HepG2 (cell line): ENCODE data around the gene LYZL2. TPM values are rescaled to one million over a fixed set of nuclear protein-coding genes. Genes with fewer than 3 reads are reported as not detected.

ENCODE experiments used
- CREB1 ChIP-seq, 2 experiments: fragments of 450-650 bp in 1 of 2; IDR thresholded peaks; 2 replicates each; pipeline ENCODE4 v1.6.1; 2016 to 2017; ENCODE audit warnings: control low read depth in 1 of 2, mild to moderate bottlenecking in 1 of 2, missing compliant biosample characterization in 1 of 2, missing genetic modification characterization in 1 of 2
- EEA1 ChIP-seq: sonication (generic); formaldehyde crosslinking; IDR thresholded peaks from 2 replicates; pipeline ENCODE4 v1.5.1; 2020; ENCODE audit warnings: mild to moderate bottlenecking, missing genetic modification reagents, borderline replicate concordance
- EP300 ChIP-seq, 3 experiments: sonication (generic) in 1 of 3; formaldehyde crosslinking in 1 of 3; IDR thresholded peaks; 2 replicates each; pipeline versions ENCODE4 v1.5.1 to v1.6.1; 2011 to 2020; ENCODE audit warnings: low read depth in 2 of 3, low read length in 2 of 3, borderline replicate concordance in 1 of 3, improper control_type of control experiment in 1 of 3, mild to moderate bottlenecking in 1 of 3, missing genetic modification reagents in 1 of 3, moderate library complexity in 1 of 3
- GABPB1 ChIP-seq: IDR thresholded peaks from 2 replicates; pipeline ENCODE4 v1.6.1; 2016; ENCODE audit warnings: mild to moderate bottlenecking, missing genetic modification reagents, moderate library complexity, missing compliant biosample characterization
- GPN1 ChIP-seq: sonication (generic); formaldehyde crosslinking; IDR thresholded peaks from 2 replicates; pipeline ENCODE4 v1.5.1; 2020; ENCODE audit warnings: missing genetic modification reagents, borderline replicate concordance
- GTF3A ChIP-seq: sonication (generic); formaldehyde crosslinking; conservative IDR thresholded peaks from 2 replicates; pipeline ENCODE4 v1.4.0; 2020; ENCODE audit warnings: mild to moderate bottlenecking, missing genetic modification reagents
- MED1 ChIP-seq: sonication (generic); formaldehyde crosslinking; IDR thresholded peaks from 2 replicates; pipeline ENCODE4 v1.4.0; 2020; ENCODE audit warnings: missing genetic modification reagents
- MIXL1 ChIP-seq: IDR thresholded peaks from 2 replicates; pipeline ENCODE4 v1.6.1; 2016
- MTA1 ChIP-seq: sonication (generic); formaldehyde crosslinking; IDR thresholded peaks from 2 replicates; pipeline ENCODE4 v1.4.0; 2020; ENCODE audit warnings: missing genetic modification reagents, mild to moderate bottlenecking, borderline replicate concordance
- RBAK ChIP-seq: sonication (generic); formaldehyde crosslinking; IDR thresholded peaks from 2 replicates; pipeline ENCODE4 v1.5.1; 2020; ENCODE audit warnings: mild to moderate bottlenecking, missing genetic modification reagents
- RXRB ChIP-seq: IDR thresholded peaks from 2 replicates; pipeline ENCODE4 v1.6.1; 2016; ENCODE audit warnings: borderline replicate concordance, missing genetic modification reagents, missing compliant biosample characterization
- SCMH1 ChIP-seq: sonication (generic); formaldehyde crosslinking; IDR thresholded peaks from 2 replicates; pipeline ENCODE4 v1.9.0; 2021; ENCODE audit warnings: missing genetic modification reagents, mild to moderate bottlenecking, borderline replicate concordance
- SRF ChIP-seq: IDR thresholded peaks from 2 replicates; pipeline ENCODE4 v1.6.1; 2011; ENCODE audit warnings: mild to moderate bottlenecking, low read depth, low read length, moderate library complexity
- ZBTB7B ChIP-seq: sonication (generic); formaldehyde crosslinking; IDR thresholded peaks from 2 replicates; pipeline ENCODE4 v1.4.0; 2020; ENCODE audit warnings: missing genetic modification reagents
- ZFP91 ChIP-seq: sonication (generic); formaldehyde crosslinking; IDR thresholded peaks from 2 replicates; pipeline ENCODE4 v1.9.0; 2022; ENCODE audit warnings: missing genetic modification reagents, mild to moderate bottlenecking, borderline replicate concordance
- ZNF350 ChIP-seq: sonication (generic); formaldehyde crosslinking; IDR thresholded peaks from 2 replicates; pipeline ENCODE4 v1.4.0; 2020; ENCODE audit warnings: mild to moderate bottlenecking, low read depth, missing genetic modification reagents, borderline replicate concordance
- ZNF451 ChIP-seq: sonication (generic); formaldehyde crosslinking; IDR thresholded peaks from 2 replicates; pipeline ENCODE4 v1.5.0; 2020; ENCODE audit warnings: mild to moderate bottlenecking, missing genetic modification reagents
- ZNF569 ChIP-seq: sonication (generic); formaldehyde crosslinking; IDR thresholded peaks from 2 replicates; pipeline ENCODE4 v1.5.0; 2020; ENCODE audit warnings: mild to moderate bottlenecking, missing genetic modification reagents, moderate library complexity, borderline replicate concordance
- ZNF841 ChIP-seq: sonication (generic); formaldehyde crosslinking; IDR thresholded peaks from 2 replicates; pipeline ENCODE4 v1.8.1; 2023; ENCODE audit warnings: missing genetic modification reagents, borderline replicate concordance
- polyA plus RNA-seq, 8 experiments: library from polyadenylated mRNA; depleted of rRNA in 3 of 8; stranded (reverse) in 7 of 8; unstranded in 1 of 8; fragments of >200 nt; fragmentation: Illumina TruSeq in 4 of 8; extraction: Trizol in 4 of 8; gene quantifications; 2 replicates each; pipeline versions ENCODE4 v1.2.1 to v1.2.3, GENCODE V29; 2011 to 2016; ENCODE audit warnings: low read depth in 4 of 8, missing spikeins in 1 of 8, mixed read lengths in 1 of 8; ENCODE audit not compliant: insufficient read depth in 1 of 8
- total RNA-seq, 5 experiments: library from RNA; depleted of rRNA; stranded (reverse); fragments of >200 nt; fragmentation: Illumina TruSeq; extraction: Trizol; gene quantifications; 2 replicates each; pipeline ENCODE4 v1.2.3, GENCODE V29; 2016; ENCODE audit warnings: low read depth in 1 of 5
- TF ChIP-seq, protein P1 (sequence below): IDR thresholded peaks from 2 replicates; pipeline ENCODE4 v1.6.1; 2016
- TF ChIP-seq, protein P2 (sequence below): sonication (generic); formaldehyde crosslinking; IDR thresholded peaks from 2 replicates; pipeline ENCODE4 v1.5.0; 2020; ENCODE audit warnings: missing genetic modification reagents
- TF ChIP-seq, protein P3 (sequence below): IDR thresholded peaks from 2 replicates; pipeline ENCODE4 v1.6.1; 2016; ENCODE audit warnings: low read depth, missing genetic modification reagents, missing compliant biosample characterization

LYZL2 gene
- total and polyA plus RNA-seq, 2 of the 13 experiments (the other 11 are each of a cell fraction or from before 2014, with no cell fraction given), result 0.20 to 0.63 TPM

- TF ChIP-seq CREB1 (IDR thresholded peaks at IDR 0.05) (no peak), CREB1 (CRISPR knock-in tag; IDR thresholded peaks at IDR 0.05) (no peak), SCMH1 (no peak), ZNF569 (CRISPR knock-in tag) (no peak), ZFP91 (CRISPR knock-in tag) (no peak), SRF (no peak), GABPB1 (CRISPR knock-in tag) (peak; percentile 29; the same call in 1 of the 2 replicates), RXRB (CRISPR knock-in tag) (peak; percentile 79; the same call in 1 of the 2 replicates), GPN1 (CRISPR knock-in tag) (no peak), ZBTB7B (0 out of 2 replicates have a peak, but pooled peaks have one; percentile 53), ZNF350 (CRISPR knock-in tag) (no peak), RBAK (CRISPR knock-in tag) (no peak), ZNF451 (no peak), MED1 (CRISPR knock-in tag) (peak; percentile 88), EEA1 (CRISPR knock-in tag) (no peak), ZNF841 (no peak), EP300 (IDR thresholded peaks at IDR 0.05; ENCODE audit: low read depth in 2 of 2, low read length in 2 of 2) (peak in 1 of 2 experiments; percentile 87; a peak in 2 of 4 replicates), EP300 (CRISPR knock-in tag; IDR thresholded peaks at IDR 0.05; ENCODE audit: borderline replicate concordance) (0 out of 2 replicates have a peak, but pooled peaks have one; percentile 47), GTF3A (CRISPR knock-in tag) (no peak), MTA1 (CRISPR knock-in tag) (no peak), MIXL1 (CRISPR knock-in tag) (no peak)
- TF ChIP-seq, protein P1, sequence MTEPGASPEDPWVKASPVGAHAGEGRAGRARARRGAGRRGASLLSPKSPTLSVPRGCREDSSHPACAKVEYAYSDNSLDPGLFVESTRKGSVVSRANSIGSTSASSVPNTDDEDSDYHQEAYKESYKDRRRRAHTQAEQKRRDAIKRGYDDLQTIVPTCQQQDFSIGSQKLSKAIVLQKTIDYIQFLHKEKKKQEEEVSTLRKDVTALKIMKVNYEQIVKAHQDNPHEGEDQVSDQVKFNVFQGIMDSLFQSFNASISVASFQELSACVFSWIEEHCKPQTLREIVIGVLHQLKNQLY (CRISPR knock-in tag), result peak; percentile 57; the same call in 1 of the 2 replicates
- TF ChIP-seq, protein P2, sequence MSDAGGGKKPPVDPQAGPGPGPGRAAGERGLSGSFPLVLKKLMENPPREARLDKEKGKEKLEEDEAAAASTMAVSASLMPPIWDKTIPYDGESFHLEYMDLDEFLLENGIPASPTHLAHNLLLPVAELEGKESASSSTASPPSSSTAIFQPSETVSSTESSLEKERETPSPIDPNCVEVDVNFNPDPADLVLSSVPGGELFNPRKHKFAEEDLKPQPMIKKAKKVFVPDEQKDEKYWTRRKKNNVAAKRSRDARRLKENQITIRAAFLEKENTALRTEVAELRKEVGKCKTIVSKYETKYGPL (CRISPR knock-in tag), result no peak
- TF ChIP-seq, protein P3, sequence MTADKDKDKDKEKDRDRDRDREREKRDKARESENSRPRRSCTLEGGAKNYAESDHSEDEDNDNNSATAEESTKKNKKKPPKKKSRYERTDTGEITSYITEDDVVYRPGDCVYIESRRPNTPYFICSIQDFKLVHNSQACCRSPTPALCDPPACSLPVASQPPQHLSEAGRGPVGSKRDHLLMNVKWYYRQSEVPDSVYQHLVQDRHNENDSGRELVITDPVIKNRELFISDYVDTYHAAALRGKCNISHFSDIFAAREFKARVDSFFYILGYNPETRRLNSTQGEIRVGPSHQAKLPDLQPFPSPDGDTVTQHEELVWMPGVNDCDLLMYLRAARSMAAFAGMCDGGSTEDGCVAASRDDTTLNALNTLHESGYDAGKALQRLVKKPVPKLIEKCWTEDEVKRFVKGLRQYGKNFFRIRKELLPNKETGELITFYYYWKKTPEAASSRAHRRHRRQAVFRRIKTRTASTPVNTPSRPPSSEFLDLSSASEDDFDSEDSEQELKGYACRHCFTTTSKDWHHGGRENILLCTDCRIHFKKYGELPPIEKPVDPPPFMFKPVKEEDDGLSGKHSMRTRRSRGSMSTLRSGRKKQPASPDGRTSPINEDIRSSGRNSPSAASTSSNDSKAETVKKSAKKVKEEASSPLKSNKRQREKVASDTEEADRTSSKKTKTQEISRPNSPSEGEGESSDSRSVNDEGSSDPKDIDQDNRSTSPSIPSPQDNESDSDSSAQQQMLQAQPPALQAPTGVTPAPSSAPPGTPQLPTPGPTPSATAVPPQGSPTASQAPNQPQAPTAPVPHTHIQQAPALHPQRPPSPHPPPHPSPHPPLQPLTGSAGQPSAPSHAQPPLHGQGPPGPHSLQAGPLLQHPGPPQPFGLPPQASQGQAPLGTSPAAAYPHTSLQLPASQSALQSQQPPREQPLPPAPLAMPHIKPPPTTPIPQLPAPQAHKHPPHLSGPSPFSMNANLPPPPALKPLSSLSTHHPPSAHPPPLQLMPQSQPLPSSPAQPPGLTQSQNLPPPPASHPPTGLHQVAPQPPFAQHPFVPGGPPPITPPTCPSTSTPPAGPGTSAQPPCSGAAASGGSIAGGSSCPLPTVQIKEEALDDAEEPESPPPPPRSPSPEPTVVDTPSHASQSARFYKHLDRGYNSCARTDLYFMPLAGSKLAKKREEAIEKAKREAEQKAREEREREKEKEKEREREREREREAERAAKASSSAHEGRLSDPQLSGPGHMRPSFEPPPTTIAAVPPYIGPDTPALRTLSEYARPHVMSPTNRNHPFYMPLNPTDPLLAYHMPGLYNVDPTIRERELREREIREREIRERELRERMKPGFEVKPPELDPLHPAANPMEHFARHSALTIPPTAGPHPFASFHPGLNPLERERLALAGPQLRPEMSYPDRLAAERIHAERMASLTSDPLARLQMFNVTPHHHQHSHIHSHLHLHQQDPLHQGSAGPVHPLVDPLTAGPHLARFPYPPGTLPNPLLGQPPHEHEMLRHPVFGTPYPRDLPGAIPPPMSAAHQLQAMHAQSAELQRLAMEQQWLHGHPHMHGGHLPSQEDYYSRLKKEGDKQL (CRISPR knock-in tag), result peak; percentile 53; the same call in 1 of the 2 replicates
Measured at GRCh38 chr10:30603589-30603988, 26.0 kb downstream of the LYZL2 start (continued).
